ENCODE data around the gene ZBP1.

The ZBP1 gene

DNA sequence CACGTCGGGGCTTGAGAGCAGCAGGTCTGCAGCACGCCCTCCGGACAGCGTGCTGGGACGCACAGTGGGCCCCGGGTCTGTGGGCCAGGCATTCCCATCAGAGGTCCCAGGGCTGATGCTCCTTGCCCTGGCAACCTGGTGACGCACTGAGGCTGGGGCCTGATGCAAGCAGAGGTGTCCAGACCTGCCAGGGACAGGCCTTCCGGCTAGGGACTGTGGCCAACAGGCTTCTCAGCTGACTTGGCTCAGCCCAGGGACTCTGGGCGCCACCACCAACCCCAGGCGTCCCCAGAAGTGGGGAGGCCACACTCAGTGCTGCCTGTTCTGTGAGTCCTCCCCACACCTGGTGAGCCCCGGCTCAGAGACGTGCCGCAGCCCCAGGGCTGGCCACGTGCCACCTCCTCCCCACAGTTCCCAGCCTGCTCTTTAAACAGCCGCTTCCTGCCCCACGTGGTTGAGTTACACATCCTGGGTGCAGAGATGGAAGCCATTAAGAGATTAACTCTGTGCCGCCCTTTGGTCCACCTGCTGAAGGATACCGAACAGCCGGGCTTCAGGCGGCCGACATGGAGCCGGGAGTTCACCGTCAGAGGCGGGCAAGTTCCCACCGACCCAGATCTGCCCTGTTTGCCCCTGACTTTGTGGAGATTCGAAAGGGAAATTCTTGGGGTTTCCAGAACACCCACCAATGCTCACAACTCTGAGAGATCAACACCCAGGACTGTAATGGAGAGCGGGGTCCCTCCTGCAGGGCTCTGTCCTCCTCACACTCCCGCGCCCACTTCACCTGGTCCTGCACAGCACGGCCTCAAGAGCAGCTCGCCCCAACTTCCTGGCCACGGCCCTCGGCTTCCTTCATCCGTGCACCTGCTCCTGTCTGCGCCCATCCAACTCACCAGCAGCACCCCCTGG lies 37.6 kb upstream of the ZBP1 start:
- no peak for DNase-seq

DNA sequence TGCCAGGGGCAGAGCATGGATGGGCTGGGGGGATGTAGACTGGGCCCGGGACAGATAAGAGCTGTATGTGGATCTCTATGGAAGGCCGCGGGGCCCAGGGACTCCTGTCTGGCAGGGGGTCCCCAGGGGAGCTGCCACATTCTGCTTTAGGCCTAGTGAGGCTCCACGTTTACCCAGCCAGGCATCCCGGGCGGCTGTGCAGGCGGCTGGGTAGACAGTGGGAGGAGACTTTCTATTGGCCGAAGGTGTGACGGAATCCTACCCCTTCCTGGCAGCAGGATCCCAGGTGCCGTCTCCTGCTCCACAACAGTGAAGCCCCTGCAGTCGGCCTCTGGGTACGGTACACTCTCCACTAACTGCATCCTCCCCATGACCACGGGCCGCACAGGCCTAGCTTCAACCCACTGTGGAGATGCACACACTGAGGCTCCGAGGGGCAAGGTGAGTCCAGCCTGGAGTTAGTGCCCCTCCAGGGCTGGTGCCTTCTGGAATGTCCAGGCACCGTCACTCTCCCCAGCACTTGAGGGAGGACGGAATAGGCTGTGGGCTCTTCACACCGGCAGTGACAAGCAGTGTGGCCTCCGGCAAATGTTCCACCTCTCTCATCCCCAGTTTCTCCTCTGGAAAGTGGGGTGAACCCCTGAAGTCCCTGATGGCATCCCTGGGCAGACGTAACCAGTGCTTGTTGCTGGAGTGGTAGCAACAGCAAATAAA lies 36.8 kb upstream of the ZBP1 start:
- no peak for DNase-seq

DNA sequence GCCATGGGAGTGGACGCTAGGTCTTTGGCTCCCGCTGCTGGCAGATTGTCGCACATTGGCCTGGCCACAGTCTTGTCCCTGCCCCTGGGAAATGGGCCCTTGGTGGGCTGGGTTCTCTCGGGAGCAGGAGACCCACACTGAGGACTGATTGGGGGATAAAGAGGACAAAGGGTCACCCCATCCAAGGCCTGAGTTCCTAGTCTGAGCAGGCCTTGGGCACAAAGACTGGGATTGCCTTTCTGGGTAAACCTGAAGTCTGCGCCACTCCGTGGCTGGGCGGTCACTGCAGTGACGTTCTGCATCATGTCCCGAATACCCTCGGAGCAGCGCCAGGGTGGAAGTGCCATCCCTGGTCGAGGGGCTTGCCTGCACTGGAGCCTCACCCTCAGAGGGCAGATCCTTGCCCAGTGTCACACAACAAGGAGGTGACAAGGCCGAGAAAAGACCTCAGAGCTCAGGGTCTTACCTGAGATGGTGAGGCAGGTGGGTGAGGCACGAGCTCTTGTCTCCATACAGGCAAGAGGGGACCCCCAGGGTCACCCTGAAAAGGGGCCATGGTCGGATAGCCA lies 36.1 kb upstream of the ZBP1 start:
- DNase-seq: no peak

DNA sequence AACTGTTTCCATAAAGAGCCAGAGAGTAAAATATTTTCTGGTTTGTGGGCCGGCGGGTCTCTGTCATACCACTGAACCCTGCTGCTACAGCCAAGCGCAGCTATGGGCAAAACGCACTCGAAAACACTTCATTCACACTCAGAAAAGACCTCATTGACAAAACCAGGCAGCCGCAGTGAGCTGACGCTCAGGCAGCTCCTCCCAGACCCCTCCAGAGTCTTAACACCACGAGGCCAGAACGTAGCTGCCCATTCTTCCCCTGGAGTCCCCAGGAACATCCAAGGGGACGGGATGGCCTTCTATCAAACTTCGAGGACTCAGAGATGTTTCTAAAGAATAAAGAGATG lies 35.6 kb upstream of the ZBP1 start:
- no peak for DNase-seq

DNA sequence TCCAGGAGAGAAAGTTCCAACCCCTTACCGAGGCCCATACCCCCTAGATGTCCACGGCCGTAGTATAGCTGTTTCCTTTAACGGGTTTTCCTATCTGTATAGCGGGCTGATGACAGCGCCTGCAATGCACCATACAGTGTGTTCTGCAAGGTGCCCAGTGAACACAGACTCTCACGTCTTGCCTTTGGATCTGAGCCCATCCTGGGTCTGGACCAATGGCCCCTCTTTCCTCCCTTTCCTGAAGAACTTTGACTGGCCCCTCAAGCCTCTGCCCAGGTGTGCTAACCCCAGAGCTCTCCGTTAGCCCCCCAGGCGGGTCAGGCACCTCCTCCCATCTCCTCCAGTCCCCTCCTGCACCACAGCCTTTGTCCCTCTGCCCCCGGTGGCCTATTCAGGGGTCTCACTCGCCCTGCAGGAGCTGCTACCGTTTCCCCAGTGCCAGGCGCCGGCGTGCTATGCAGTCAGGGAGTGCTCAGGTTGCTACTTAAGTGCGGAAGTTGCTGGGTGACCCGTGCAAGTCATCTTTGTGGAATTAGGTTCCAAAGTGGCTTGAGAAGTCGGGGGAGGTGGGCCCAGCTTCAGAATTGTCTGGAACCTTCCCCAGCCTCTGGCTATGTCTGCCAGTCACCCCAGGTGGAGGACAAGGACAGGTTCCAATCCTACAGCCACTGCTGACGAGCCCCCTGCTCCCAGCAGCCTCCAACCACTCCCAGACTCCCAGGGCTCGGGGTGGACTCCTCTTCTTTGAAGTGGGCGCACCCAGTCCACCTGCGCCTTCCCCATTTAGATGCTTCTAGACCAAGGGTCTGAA lies 35.0 kb upstream of the ZBP1 start:
- DNase-seq: no peak

DNA sequence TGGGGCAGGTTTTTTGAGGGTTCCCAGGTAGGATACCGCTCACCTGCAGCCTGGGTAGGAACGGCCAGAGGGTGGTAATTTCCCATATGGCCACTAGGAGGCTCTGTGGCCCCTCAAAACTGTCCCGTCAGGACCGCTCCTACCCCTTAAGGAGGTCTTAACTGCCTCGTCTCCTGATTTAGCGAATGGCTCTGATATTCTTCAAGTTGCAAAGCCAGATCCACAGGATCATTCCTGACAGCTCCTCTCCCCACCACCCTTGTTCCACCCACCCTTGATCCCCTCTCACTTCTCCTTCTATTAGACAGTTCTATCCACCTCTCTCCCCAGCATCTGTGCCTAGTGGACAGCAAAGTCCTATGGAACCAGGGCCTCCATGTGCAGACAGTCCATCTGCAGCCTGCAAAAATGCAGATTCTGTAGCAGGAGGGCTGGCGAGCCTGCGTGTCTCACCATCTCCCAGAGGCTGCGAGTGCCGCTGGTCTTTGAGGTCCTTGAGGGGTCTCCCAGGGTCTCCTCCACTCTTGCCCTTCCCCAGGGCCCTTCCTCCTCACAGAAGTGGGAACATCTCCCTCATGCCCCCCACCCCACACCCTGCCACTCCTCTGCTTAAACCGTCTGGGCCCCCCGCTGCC lies 34.3 kb upstream of the ZBP1 start:
- DNase-seq: peak; percentile 21

DNA sequence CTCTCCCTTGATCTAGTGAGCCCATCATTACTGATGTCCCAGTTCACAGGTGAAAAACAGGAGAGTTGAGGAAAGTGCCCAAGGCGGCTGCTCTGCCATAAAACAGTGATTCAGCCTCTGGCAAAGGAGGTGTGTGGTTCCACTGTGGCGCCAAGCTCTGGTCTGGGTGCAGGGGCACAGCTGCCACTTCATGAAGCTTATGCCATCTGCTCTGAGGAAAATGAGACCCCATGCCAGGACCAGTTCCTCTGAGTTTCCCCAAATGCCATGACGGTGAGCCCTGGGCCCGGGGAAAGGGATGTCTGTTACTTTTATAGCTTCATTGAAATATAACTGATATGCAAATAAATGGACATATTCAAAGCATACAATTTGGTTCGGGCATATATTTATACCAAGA lies 33.7 kb upstream of the ZBP1 start:
- no peak for DNase-seq

DNA sequence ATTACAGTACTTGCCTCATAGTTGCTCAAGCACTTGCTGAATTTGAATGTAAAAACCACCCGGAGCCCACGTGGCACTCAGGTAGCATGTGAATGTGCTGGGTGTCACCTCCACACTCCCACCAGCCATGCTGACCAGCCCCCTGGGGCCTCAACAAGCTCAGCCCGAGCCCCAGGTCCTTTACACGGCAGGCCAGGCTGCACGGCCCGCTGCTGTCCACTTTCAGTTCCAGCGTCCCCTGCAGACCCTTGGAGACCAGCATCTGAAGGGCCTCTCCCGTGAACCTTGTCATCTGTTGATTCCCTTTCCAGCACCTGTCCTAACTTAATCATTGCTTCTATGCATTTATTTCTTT lies 33.3 kb upstream of the ZBP1 start:
- DNase-seq: no peak

DNA sequence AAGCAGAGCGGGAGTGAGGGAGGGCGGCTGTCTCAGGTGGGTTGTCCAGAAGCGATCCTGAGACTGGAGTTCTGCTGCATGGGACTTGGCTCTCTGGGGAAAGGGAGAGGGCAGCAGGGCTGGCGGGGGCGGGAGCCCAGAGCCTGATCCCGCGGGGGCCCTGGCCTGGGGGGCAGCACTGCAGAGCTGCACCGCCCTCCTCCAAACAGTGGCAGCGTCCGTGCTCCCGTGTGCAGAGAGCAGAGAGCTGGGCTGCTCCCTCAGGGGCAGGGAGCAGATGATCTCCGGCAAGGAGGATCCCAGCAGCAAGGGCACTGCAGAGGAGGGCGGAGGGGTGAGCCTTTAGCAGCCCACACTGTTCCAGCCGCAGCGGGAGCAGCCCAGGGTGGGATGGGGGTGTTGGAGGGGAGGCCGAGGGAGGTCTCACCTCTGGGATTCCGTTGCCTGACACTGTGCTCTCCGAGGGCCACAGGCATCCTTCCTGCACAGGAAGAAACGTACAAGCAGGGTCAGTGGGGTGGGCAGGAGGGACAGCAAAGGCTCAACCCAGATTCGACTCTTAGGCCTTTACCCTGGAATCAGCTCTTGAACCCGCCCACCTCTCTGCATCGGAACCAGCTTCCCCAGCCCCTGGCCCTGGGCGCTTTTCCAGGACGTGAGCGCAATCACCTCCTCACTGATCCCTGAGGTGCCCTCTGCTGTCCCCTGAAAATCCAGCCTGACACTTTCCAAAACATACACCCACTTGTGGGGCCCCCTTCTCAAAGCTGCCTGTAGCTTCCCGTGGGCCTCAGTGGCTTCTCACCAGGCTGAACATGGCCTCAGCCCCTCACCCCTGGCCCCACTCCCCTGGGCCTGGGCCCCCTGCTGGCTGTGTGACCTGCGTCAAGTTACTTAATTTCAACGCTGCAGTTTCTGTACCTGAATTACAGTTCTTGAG lies 32.6 kb upstream of the ZBP1 start:
- no peak for DNase-seq

DNA sequence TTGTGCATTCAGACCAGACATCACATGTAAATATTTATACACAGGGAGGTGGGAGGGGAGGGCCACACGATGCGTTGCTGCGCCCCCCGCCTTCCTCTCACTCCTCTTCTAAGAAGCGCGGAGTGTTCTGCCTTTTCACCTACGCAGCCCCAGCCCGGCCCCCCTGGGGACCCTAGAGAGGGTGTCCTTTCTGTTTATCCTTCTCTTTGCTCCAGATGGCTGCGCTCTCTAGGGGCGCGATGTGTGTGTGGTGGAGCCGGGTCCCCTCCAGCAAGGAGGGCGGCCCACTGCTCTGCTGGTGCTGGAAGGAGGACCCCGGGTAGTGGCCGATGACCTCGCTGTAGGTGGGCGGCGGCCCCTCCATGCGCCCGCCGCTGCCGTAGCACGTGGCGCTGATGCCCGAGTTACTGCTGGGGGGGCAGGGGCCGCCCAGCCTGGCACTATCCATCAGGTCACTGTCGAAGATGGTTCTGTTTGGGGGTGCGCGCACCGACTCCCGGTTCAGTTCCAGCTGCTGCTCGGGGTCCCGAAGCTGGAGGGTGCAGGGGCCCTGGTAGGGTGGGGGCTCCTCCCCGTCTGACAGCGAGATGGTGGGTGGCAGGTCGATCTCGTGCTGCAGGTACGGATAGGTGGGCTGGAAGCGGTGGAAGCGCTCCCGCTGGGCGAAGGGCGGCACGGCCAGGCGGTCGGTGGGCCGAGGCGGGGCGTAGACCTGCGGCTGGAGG lies 31.8 kb upstream of the ZBP1 start:
- DNase-seq: no peak

DNA sequence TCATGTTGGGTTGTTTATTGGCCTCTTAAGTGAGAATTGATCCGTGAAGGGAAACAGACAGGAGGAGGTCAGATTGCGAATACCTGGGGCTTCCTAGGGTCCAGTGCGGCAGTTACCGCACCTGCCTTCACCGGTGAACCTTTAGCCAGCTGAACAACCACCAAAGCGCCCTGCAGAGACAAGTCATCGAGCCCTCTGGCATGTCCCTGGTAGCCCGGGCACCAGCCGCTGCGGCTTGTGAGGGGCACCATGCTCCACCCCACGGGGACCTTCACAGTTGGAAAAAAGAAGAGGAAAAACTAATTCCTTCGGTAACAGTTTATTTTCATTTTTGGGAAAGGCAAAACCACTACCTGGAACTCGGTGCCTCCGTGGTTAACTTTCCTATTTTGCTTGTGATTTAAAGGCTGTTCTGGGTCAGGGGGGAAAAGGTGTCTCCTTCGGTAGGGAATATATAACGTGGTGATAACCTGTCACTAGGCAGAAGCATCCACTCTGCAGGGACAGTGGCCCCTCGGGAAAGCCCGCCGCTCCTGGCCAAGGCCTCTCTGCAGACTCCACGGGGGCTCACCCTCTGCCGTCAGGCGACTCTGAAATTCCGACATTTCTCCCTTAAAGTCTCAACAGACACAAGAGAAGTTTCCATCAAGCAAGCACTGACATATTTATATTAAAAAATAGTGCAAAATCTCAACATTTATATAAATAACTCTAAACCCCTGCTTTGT lies 30.7 kb upstream of the ZBP1 start:
- no peak for DNase-seq

DNA sequence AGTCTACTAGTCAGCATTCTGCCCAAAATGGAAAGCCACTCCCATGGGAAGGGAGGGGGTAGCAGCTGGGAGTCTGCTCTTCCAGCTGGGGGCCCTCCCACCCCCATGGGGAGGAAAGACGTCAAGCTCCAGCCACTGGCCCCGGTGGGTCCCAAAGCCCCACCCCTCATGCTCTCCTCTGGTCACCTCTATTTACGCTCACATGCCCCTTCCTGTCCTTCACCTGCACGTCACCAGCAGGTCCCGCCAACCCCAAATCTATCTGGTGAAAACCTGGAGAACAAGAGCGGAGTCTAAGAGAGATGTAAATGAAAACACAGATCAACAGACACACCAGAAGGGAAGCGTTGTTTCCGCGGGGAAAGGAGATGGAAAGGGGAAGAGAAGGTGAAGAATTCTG lies 30.0 kb upstream of the ZBP1 start:
- DNase-seq: no peak

DNA sequence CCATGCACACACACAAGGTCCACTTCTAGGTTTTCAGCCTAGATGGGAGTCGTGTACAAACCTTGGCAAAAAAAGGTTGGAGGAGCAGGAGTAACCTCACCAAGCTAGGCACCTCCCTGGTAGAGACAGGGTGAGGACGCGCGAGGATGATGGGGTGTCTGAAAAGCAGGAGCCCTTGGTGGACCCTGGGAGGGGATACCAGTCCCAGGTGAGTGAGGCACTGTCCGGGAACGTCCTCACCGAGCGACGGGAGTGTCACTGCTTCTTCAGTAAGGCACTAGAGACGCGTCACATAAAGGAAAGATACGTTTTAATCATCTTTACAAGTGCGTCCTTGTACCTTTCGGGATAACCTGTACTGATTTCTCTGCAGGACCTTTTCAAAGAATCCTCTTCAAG lies 29.4 kb upstream of the ZBP1 start:
- no peak for DNase-seq

DNA sequence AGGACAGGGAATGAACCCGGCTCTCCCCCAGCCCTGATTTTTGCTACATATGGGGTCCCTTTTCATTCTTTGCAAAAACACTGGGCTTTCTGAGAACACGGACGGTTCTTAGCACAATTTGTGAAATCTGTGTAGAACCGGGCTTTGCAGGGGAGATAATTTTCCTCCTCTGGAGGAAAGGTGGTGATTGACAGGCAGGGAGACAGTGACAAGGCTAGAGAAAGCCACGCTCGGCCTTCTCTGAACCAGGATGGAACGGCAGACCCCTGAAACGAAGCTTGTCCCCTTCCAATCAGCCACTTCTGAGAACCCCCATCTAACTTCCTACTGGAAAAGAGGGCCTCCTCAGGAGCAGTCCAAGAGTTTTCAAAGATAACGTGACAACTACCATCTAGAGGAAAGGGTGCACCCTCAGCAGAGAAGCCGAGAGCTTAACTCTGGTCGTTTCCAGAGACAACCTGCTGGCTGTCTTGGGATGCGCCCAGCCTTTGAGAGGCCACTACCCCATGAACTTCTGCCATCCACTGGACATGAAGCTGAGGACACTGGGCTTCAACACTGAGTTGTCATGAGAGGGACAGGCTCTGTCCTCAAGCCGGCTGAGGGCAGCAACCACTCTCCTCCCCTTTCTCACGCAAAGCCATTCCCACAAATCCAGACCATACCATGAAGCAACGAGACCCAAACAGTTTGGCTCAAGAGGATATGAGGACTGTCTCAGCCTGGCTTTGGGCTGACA lies 28.8 kb upstream of the ZBP1 start:
- no peak for DNase-seq

DNA sequence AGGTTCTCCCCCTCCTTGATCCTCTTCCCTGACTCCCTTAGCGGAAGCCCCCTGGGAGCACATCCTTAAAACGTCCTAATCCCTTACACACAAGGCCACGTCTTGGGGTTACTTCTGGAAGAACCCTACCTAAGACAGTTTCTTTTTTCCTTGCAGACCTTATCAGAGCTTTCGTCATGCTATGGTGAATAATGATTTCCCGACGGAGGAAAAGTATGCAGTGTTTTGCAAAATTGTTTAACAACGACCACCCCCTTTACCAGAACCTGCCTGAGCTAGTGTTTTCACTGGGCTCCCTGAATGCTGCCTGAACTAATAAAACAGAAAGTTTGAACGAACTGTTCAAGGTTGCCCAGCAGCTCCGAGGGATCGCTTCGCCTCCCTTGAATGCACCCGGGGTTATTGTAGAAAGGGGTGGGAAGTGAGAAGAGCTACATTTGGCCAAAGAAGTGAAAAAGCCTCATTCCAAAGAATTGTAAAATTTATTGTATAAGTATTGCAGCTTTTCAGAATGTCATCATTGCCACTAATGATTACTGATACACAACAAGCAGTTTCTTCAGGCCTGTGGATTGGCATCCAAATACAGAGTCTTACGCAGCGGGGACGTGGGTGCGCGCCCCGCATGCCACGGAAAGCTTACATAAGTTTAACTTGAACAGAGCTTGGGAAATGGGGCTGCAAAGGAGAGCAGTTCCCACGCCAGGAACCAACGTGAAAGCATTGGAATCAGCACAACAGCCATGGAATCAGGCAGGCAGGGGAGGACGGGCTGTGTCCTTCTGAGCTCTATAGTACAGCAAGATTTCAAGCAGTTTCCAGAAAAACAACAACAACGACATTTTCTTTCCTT lies 27.9 kb upstream of the ZBP1 start:
- DNase-seq: no peak

DNA sequence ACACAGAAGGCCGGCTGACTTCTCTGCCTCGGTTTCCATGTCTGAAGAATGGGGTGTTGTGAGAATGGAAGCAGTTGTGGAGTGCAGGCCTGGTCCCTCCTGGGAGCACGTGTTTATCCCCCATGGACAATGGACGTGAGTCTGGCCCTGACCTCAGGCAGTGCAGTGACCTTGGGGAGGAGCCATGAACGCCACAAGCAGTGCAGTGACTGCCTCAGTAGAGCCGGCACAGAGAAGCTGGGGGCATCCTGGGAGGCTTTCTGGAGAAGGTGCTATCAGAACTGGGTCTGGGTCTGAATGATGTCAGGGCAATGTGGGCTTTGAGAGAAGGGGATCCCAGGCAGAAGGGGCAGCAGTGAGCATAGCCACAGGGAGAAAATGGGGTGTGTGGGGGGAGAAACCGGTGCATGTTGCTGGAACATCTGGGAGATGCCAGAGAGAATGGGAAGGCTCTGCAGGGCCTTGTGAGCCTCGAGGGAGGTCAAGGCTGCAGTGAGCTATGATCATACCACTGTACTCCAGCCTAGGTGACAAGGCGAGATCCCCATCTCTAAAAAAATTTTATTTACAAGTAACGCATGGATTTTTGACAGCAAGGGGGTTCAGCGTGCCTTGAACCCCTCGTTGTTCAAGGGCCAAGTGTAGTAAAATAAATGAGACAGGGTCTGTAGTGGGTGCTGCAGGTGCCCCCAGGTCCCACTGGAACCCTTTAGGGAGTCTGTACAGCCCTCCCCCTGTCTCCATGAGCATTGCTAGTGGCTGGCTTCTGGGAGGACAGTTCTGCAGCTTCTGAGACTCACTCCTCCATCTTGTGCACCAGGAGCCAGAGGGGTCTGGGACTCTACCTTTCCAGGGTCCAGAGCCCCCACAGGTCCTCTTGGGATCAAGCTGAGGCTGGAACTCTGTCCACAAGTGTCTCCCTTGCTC lies 27.0 kb upstream of the ZBP1 start:
- DNase-seq: no peak

DNA sequence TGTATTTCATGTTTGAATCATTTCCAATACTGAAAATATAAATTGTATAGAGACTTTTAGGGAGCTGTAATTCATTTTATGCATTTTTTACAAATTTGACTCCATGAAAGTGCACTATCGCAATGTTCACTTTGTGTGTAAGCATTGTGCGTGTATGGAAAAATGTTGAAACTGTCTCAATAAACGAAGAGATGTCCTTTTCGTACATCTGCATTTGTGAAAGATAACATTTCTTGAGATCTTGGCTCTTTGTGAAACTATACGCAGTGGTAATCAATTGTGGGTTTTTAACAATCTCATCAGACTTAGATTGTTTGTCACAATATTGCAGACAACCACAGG lies 18.6 kb upstream of the ZBP1 start:
- no peak for DNase-seq
